ENCODE results near the gene MEGF8. TPM values are rescaled to one million over a fixed set of nuclear protein-coding genes. Genes with fewer than 3 reads are reported as not detected.
A peak's percentile ranks its signal among the peaks of the same experiment; 100 is the strongest.

Gene MEGF8
- total and polyA plus RNA-seq, 2 of the 13 experiments (the other 11 are each of a cell fraction or from before 2014, with no cell fraction given): 4.0 to 8.8 TPM

GRCh38 chr19:42281827-42282762 lies 43.3 kb upstream of the MEGF8 start (continued):
- TF ChIP-seq CREBL2 (CRISPR knock-in tag; IDR thresholded peaks at IDR 0.05; ENCODE audit: borderline replicate concordance) (no peak), GABPB1 (CRISPR knock-in tag; IDR thresholded peaks at IDR 0.05) (no peak), MIXL1 (CRISPR knock-in tag; IDR thresholded peaks at IDR 0.05) (no peak), CBX5 (CRISPR knock-in tag; IDR thresholded peaks at IDR 0.05; ENCODE audit: borderline replicate concordance) (no peak), NR3C1 (CRISPR knock-in tag; IDR thresholded peaks at IDR 0.05) (no peak), BCL6 (CRISPR knock-in tag; IDR thresholded peaks at IDR 0.05) (peak; percentile 4; the same call in 1 of the 2 replicates), ZNF34 (CRISPR knock-in tag; IDR thresholded peaks at IDR 0.05; ENCODE audit: borderline replicate concordance) (no peak), ZBED4 (CRISPR knock-in tag; IDR thresholded peaks at IDR 0.05; ENCODE audit: borderline replicate concordance) (no peak), ZSCAN29 (CRISPR knock-in tag; conservative IDR thresholded peaks at IDR 0.05) (0 out of 2 replicates have a peak, but pooled peaks have one; percentile 45), ATF1 (CRISPR knock-in tag; IDR thresholded peaks at IDR 0.05) (no peak)
